ENCODE measurements around the gene TSPAN9. TPM values are rescaled to one million over a fixed set of nuclear protein-coding genes. Genes with fewer than 3 reads are reported as not detected.
A peak's percentile ranks its signal among the peaks of the same experiment; 100 is the strongest.

The TSPAN9 gene
- total and polyA plus RNA-seq, 2 of the 4 experiments (the other 2 are of a cell fraction), result 17.7 to 39.1 TPM

- H3K36me3 ChIP-seq (ENCODE audit: control insufficient read depth, insufficient read depth, low read length), result no peaks in the 10 kb centered on the region
- CTCF ChIA-PET, result interaction anchor here (1.0 to 1.6 kb wide), 7 partner anchors 9 to 67 kb away, joined by 3 to 6 read pairs (median 3); no protein-coding TSS in a partner anchor
- no peak overlapping the region for H4K8ac ChIP-seq (ENCODE audit: low read depth in 2 of 2, low read length in 2 of 2)
These were observed 124.9 kb downstream of the TSPAN9 start for GRCh38 chr12:3202096-3202495.

More at GRCh38 chr12:3202096-3202495, 124.9 kb downstream of the TSPAN9 start:
- TF ChIP-seq ELK1 (IDR thresholded peaks at IDR 0.05; ENCODE audit: borderline replicate concordance, low read depth, low read length) (no peak), CEBPB (IDR thresholded peaks at IDR 0.05; ENCODE audit: low read depth, low read length) (no peak), CTCF (conservative IDR thresholded peaks at IDR 0.05; ENCODE audit: low read depth, low read length) (no peak), RFX5 (IDR thresholded peaks at IDR 0.05; ENCODE audit: low read depth, low read length) (no peak)
- Histone ChIP-seq H2AFZ (replicated peaks; ENCODE audit: low read length, poor library complexity) (no peak overlapping the region), H3K4me1 (ENCODE audit: control insufficient read depth, insufficient read depth, low read length) (peaks cover 8% of the 10 kb centered on the region), H3K4me3 (ENCODE audit: insufficient read depth, low read depth, low read length) (no peak overlapping the region), H3K9ac (ENCODE audit: low read depth, low read length) (no peak overlapping the region), H3K4ac (ENCODE audit: low read depth, low read length) (no peak overlapping the region), H3K23ac (ENCODE audit: low read depth, low read length) (peak overlapping the region; percentile 42; the same call in 1 of the 2 replicates), H3K4me2 (ENCODE audit: low read depth, low read length) (no peak overlapping the region), H3K27ac (ENCODE audit: insufficient read depth, low read length) (no peak overlapping the region), H3K27me3 (ENCODE audit: control insufficient read depth, insufficient read depth, low read length) (peaks cover 6% of the 10 kb centered on the region), H3K9me3 (ENCODE audit: control insufficient read depth, insufficient read depth, low read length) (no peaks in the 10 kb centered on the region), H2BK5ac (ENCODE audit: low read depth, low read length, poor library complexity, severe bottlenecking) (no peak overlapping the region), H4K20me1 (ENCODE audit: insufficient read depth, low read length) (peaks cover 37% of the 10 kb centered on the region), H2BK20ac (ENCODE audit: low read depth, low read length) (no peak overlapping the region), H2BK120ac (ENCODE audit: low read depth, low read length) (no peak overlapping the region), H3K79me1 (ENCODE audit: low read depth in 1 of 2, low read length in 2 of 2) (peaks cover 0 to 3% of the 10 kb centered on the region in 2 experiments; a peak in 2 of 4 replicates), H3K18ac (ENCODE audit: low read depth, low read length) (no peak overlapping the region), H4K5ac (ENCODE audit: low read depth, low read length) (no peak overlapping the region), H3K14ac (replicated peaks; ENCODE audit: low read depth, low read length) (no peak overlapping the region), H2AK5ac (ENCODE audit: low read depth, low read length) (no peak overlapping the region; the same call in 1 of the 2 replicates), H3K9me1 (ENCODE audit: insufficient read depth, low read length) (no peaks in the 10 kb centered on the region; the same call in 1 of the 2 replicates), H3K56ac (ENCODE audit: extremely low read depth, insufficient read depth, low read length) (no peak overlapping the region), H2AK9ac (replicated peaks; ENCODE audit: low read depth, low read length, poor library complexity) (peak overlapping the region; percentile 17), H2BK15ac (ENCODE audit: low read depth, low read length) (no peak overlapping the region), H4K91ac (ENCODE audit: insufficient read depth, low read depth, low read length) (no peak overlapping the region)
- no TSS peak for BruUV-seq (replicated peaks)
- DNase-seq (no peak), ATAC-seq (ENCODE audit: low read depth) (no peak)
- dilution Hi-C loops (cut with HindIII; ENCODE audit: low sequenced_read_pairs, unreplicated experiment), result no loop called here
- 80% methylated on average over 3 of the region's 11 CpGs; no CpG with 5 or more reads in 1 of the 2 experiments for WGBS, 2 experiments (ENCODE audit: extremely low coverage in 2 of 2, insufficient read length in 1 of 2)
- intact Hi-C loops (cut with micrococcal nuclease), result loop anchor here (5.0 kb wide), 2 partner anchors 50 to 75 kb away; no protein-coding TSS in a partner anchor
- POLR2A ChIA-PET (ENCODE audit: unreplicated experiment), result no interaction called here
- in situ Hi-C loops (cut with MboI; ENCODE audit: low sequenced_read_pairs), result no loop called here
